ENCODE results near the gene TGFB2. TPM values are rescaled to one million over a fixed set of nuclear protein-coding genes. Genes with fewer than 3 reads are reported as not detected.
A peak's percentile ranks its signal among the peaks of the same experiment; 100 is the strongest.
"Not testable (repeated sequence)": the region's sequence is repeated elsewhere in the genome, so short reads cannot be mapped to it uniquely, and the experiment has no call there.

TGFB2 gene
- total and polyA plus RNA-seq, 2 donors (not counting 3 experiments of a cell fraction or from before 2014, with no cell fraction given), result 21.2 to 43.5 TPM

DNA sequence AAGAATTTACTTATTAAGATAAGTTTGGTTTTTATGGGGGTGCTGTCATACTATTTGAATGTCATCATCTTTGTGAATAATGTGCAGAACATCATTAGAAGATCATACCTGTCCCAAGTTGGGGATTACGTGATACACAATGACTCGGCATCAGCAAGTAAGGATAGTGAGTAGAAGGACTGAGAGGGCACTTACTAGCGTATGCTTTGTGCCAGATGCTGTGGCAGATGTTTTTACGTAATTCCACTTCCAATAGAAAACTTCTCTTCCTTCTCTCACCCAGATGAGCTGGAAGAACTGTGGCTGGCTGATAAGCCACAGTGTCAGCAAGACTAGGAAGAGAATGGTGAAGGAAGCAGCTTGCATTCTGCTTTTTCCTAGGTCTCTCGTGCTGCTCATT lies 28.1 kb upstream of the TGFB2 start:
- H3K4me2 ChIP-seq (ENCODE audit: insufficient read depth, low read length), result no peak overlapping the region
- CTCF ChIA-PET, result interaction anchor here (1.3 to 3.9 kb wide), 4 partner anchors 13 to 22 kb away, joined by 3 to 18 read pairs (median 6); no protein-coding TSS in a partner anchor
- FAIRE-seq (no peak), DNase-seq (ENCODE audit: low read depth, low spot score) (peak; percentile 21)
- no peaks in the 10 kb centered on the region for H3K36me3 ChIP-seq (ENCODE audit: control insufficient read depth in 2 of 2, extremely low read depth in 1 of 2, insufficient read depth in 2 of 2, low read length in 2 of 2)
- H3K9me1 ChIP-seq (replicated peaks; ENCODE audit: control insufficient read depth, extremely low read depth, insufficient read depth, low read length), result no peaks in the 10 kb centered on the region
- H3K4me3 ChIP-seq (replicated peaks in 1 of 3; ENCODE audit: insufficient read depth in 1 of 3, low read depth in 1 of 3, low read length in 3 of 3), result no peak overlapping the region
- dilution Hi-C loops (cut with MboI; ENCODE audit: extremely low pct_ligation_motif_present, low sequenced_read_pairs), result no loop called here
- intact Hi-C loops (cut with micrococcal nuclease), result loop anchor here (10.0 kb wide), 1 partner anchor 868 kb away; no protein-coding TSS in a partner anchor
- BruUV-seq (replicated peaks), result no TSS peak
- H3K79me2 ChIP-seq (ENCODE audit: control insufficient read depth, insufficient read depth, low read length), result peaks cover 9% of the 10 kb centered on the region
- no peak overlapping the region for H2AFZ ChIP-seq (ENCODE audit: low read depth, low read length)
- TF ChIP-seq, protein P1, sequence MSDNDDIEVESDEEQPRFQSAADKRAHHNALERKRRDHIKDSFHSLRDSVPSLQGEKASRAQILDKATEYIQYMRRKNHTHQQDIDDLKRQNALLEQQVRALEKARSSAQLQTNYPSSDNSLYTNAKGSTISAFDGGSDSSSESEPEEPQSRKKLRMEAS (IDR thresholded peaks at IDR 0.05; ENCODE audit: insufficient read depth, insufficient read length), result no peak
- TF ChIP-seq JUN (IDR thresholded peaks at IDR 0.05; ENCODE audit: borderline replicate concordance, insufficient read depth, insufficient read length, low read depth) (no peak), MYC (IDR thresholded peaks at IDR 0.05; ENCODE audit: low read depth, low read length) (no peak), GATA2 (IDR thresholded peaks at IDR 0.05; ENCODE audit: insufficient read depth, insufficient read length, low read depth, low read length) (no peak), EZH2 (IDR thresholded peaks at IDR 0.05; ENCODE audit: borderline replicate concordance, low read depth, low read length, severe bottlenecking) (no peak), POLR2A (IDR thresholded peaks at IDR 0.05; ENCODE audit: low read depth, low read length) (no peak), POLR2AphosphoS5 (IDR thresholded peaks at IDR 0.05; ENCODE audit: insufficient read depth, low read depth, low read length) (no peak), FOS (IDR thresholded peaks at IDR 0.05; ENCODE audit: borderline replicate concordance, insufficient read depth, low read length) (no peak)
- TF ChIP-seq, protein P2, sequence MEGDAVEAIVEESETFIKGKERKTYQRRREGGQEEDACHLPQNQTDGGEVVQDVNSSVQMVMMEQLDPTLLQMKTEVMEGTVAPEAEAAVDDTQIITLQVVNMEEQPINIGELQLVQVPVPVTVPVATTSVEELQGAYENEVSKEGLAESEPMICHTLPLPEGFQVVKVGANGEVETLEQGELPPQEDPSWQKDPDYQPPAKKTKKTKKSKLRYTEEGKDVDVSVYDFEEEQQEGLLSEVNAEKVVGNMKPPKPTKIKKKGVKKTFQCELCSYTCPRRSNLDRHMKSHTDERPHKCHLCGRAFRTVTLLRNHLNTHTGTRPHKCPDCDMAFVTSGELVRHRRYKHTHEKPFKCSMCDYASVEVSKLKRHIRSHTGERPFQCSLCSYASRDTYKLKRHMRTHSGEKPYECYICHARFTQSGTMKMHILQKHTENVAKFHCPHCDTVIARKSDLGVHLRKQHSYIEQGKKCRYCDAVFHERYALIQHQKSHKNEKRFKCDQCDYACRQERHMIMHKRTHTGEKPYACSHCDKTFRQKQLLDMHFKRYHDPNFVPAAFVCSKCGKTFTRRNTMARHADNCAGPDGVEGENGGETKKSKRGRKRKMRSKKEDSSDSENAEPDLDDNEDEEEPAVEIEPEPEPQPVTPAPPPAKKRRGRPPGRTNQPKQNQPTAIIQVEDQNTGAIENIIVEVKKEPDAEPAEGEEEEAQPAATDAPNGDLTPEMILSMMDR (IDR thresholded peaks at IDR 0.05; ENCODE audit: extremely low read depth in 1 of 2, insufficient read depth in 1 of 2, low read depth in 1 of 2, low read length in 2 of 2), result no peak
- H3K27me3 ChIP-seq (ENCODE audit: control insufficient read depth in 2 of 2, insufficient read depth in 2 of 2, low read length in 2 of 2), result no peaks in the 10 kb centered on the region
- no peaks in the 10 kb centered on the region for H4K20me1 ChIP-seq (replicated peaks; ENCODE audit: control insufficient read depth, extremely low read depth, insufficient read depth, low read length)
- no peak overlapping the region for H3K27ac ChIP-seq (ENCODE audit: insufficient read depth, low read depth, low read length)
- H3K9me3 ChIP-seq (replicated peaks; ENCODE audit: control insufficient read depth, insufficient read depth, low read length), result no peaks in the 10 kb centered on the region
- peaks cover 16% of the 10 kb centered on the region for H3K4me1 ChIP-seq (ENCODE audit: control insufficient read depth, extremely low read depth, insufficient read depth, low read length)
- H3K9ac ChIP-seq (replicated peaks; ENCODE audit: extremely low read depth, insufficient read depth, low read length), result no peak overlapping the region
- POLR2A ChIA-PET, result no interaction called here

DNA sequence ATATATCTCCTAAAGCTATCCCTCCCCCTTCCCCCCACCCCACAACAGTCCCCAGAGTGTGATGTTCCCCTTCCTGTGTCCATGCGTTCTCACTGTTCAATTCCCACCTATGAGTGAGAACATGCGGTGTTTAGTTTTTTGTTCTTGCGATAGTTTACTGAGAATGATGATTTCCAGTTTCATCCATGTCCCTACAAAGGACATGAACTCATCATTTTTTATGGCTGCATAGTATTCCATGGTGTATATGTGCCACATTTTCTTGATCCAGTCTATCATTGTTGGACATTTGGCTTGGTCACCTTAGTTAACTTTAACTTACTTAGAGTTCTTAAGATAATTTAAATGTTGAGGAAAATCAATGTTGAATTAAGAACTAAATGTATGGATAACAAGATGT lies 25.0 kb upstream of the TGFB2 start:
- dilution Hi-C loops (cut with MboI; ENCODE audit: extremely low pct_ligation_motif_present, low sequenced_read_pairs); H3K27ac ChIP-seq (ENCODE audit: insufficient read depth, low read depth, low read length); H3K4me1 ChIP-seq (ENCODE audit: control insufficient read depth, extremely low read depth, insufficient read depth, low read length); H4K20me1 ChIP-seq (replicated peaks; ENCODE audit: control insufficient read depth, extremely low read depth, insufficient read depth, low read length); POLR2A ChIA-PET; H3K4me3 ChIP-seq (replicated peaks in 1 of 3; ENCODE audit: insufficient read depth in 1 of 3, low read depth in 1 of 3, low read length in 3 of 3); FAIRE-seq; H3K9me1 ChIP-seq (replicated peaks; ENCODE audit: control insufficient read depth, extremely low read depth, insufficient read depth, low read length); H2AFZ ChIP-seq (ENCODE audit: low read depth, low read length); H3K9ac ChIP-seq (replicated peaks; ENCODE audit: extremely low read depth, insufficient read depth, low read length); H3K79me2 ChIP-seq (ENCODE audit: control insufficient read depth, insufficient read depth, low read length); BruUV-seq (replicated peaks); intact Hi-C loops (cut with micrococcal nuclease); H3K9me3 ChIP-seq (replicated peaks; ENCODE audit: control insufficient read depth, insufficient read depth, low read length); DNase-seq (ENCODE audit: low read depth, low spot score); H3K27me3 ChIP-seq (ENCODE audit: control insufficient read depth in 2 of 2, insufficient read depth in 2 of 2, low read length in 2 of 2); H3K4me2 ChIP-seq (ENCODE audit: insufficient read depth, low read length); H3K36me3 ChIP-seq (ENCODE audit: control insufficient read depth in 2 of 2, extremely low read depth in 1 of 2, insufficient read depth in 2 of 2, low read length in 2 of 2): not testable (repeated sequence)
- CTCF ChIA-PET, result interaction anchor here (0.6 to 3.9 kb wide), 2 partner anchors 10 to 628 kb away, joined by 3 to 18 read pairs; no protein-coding TSS in a partner anchor
